Measurements from ENCODE around the gene SLC1A1.
"Not testable (repeated sequence)": the region's sequence is repeated elsewhere in the genome, so short reads cannot be mapped to it uniquely, and the experiment has no call there.

Gene SLC1A1

GRCh38 chr9:4507306-4508130, 17.2 kb downstream of the SLC1A1 start:
- DNase-seq, result no peak

- DNase-seq, result no peak
Observed at GRCh38 chr9:4508246-4508906, 18.1 kb downstream of the SLC1A1 start.

GRCh38 chr9:4508907-4509589, 18.8 kb downstream of the SLC1A1 start:
- DNase-seq, result no peak

- DNase-seq, result no peak
Observed at GRCh38 chr9:4509590-4509984, 19.3 kb downstream of the SLC1A1 start.

GRCh38 chr9:4510546-4511322, 20.5 kb downstream of the SLC1A1 start:
- DNase-seq, result no peak

- DNase-seq, result no peak
Observed at GRCh38 chr9:4514252-4515128, 24.2 kb downstream of the SLC1A1 start.

GRCh38 chr9:4515958-4516375, 25.7 kb downstream of the SLC1A1 start:
- no peak for DNase-seq

GRCh38 chr9:4517274-4517673, 27.0 kb downstream of the SLC1A1 start:
- DNase-seq, result no peak

GRCh38 chr9:4519604-4520003, 29.3 kb downstream of the SLC1A1 start:
- no peak for DNase-seq

GRCh38 chr9:4520055-4520454, 29.8 kb downstream of the SLC1A1 start:
- no peak for DNase-seq

- no peak for DNase-seq
Observed at GRCh38 chr9:4530375-4530774, 40.1 kb downstream of the SLC1A1 start.

- DNase-seq, result not testable (repeated sequence)
Observed at GRCh38 chr9:4530831-4531230, 40.6 kb downstream of the SLC1A1 start.

- DNase-seq, result not testable (repeated sequence)
Observed at GRCh38 chr9:4531355-4531754, 41.1 kb downstream of the SLC1A1 start.

- not testable (repeated sequence) for DNase-seq
Observed at GRCh38 chr9:4533881-4534280, 43.6 kb downstream of the SLC1A1 start.

GRCh38 chr9:4536196-4536595, 45.9 kb downstream of the SLC1A1 start:
- not testable (repeated sequence) for DNase-seq

- DNase-seq, result no peak
Observed at GRCh38 chr9:4537581-4537980, 47.3 kb downstream of the SLC1A1 start.

- no peak for DNase-seq
Observed at GRCh38 chr9:4538107-4538506, 47.8 kb downstream of the SLC1A1 start.

- DNase-seq, result no peak
Observed at GRCh38 chr9:4538621-4539020, 48.4 kb downstream of the SLC1A1 start.

- no peak for DNase-seq
Observed at GRCh38 chr9:4540425-4540824, 50.2 kb downstream of the SLC1A1 start.

- DNase-seq, result no peak
Observed at GRCh38 chr9:4541281-4541680, 51.0 kb downstream of the SLC1A1 start.

GRCh38 chr9:4541856-4542255, 51.6 kb downstream of the SLC1A1 start:
- DNase-seq, result no peak

GRCh38 chr9:4544714-4545113, 54.4 kb downstream of the SLC1A1 start:
- not testable (repeated sequence) for DNase-seq

Measured in stimulated activated CD4-positive, alpha-beta T cell treated with anti-CD3 and anti-CD28 coated beads, Interleukin-2, amount 100 ng/mL, for 48 hours (primary cell).